Keratinocyte (primary cell): ENCODE results near the gene CCDC61. TPM values are rescaled to one million over a fixed set of nuclear protein-coding genes. Genes with fewer than 3 reads are reported as not detected.

Source experiments
- DNase-seq: peaks from one replicate; pipeline ENCODE4 v3.0.0-alpha.2; 2011; ENCODE audit warnings: low read depth, missing footprints, low spot score
- FAIRE-seq: peaks from 2 replicates; lab custom pipeline; 2011; peaks lifted over from hg19 to GRCh38; lab: Jason Lieb, UNC
- H2AFZ ChIP-seq: 2 replicates; pipeline ENCODE4 v1.6.0; 2012; ENCODE audit warnings: low read length, control low read depth, inconsistent platforms; ENCODE audit not compliant: control insufficient read depth
- H3K27ac ChIP-seq: 2 replicates; pipeline ENCODE4 v1.5.1; 2011; ENCODE audit warnings: low read length; ENCODE audit not compliant: control insufficient read depth, insufficient read depth
- H3K27me3 ChIP-seq: 3 replicates; pipeline ENCODE4 v1.6.0; 2011; ENCODE audit warnings: low read length; ENCODE audit not compliant: control insufficient read depth, insufficient read depth; ENCODE audit errors: extremely low read depth
- H3K36me3 ChIP-seq, 2 experiments: 2 replicates in 1 of 2; 3 replicates in 1 of 2; pipeline ENCODE4 v1.5.1; 2011; ENCODE audit warnings: low read length in 2 of 2, mild to moderate bottlenecking in 1 of 2; ENCODE audit not compliant: control insufficient read depth in 2 of 2, insufficient read depth in 2 of 2; ENCODE audit errors: extremely low read depth in 1 of 2
- H3K4me1 ChIP-seq: 3 replicates; pipeline ENCODE4 v1.5.1; 2011; ENCODE audit warnings: low read length; ENCODE audit not compliant: control insufficient read depth, insufficient read depth; ENCODE audit errors: extremely low read depth
- H3K4me2 ChIP-seq: 3 replicates; pipeline ENCODE4 v1.6.0; 2011; ENCODE audit warnings: low read depth, low read length; ENCODE audit not compliant: control insufficient read depth, insufficient read depth; ENCODE audit errors: extremely low read depth
- H3K4me3 ChIP-seq, 3 experiments: fragments of 200-600 bp in 1 of 3; sonication (generic) in 1 of 3; 2 replicates in 2 of 3; 3 replicates in 1 of 3; pipeline ENCODE4 v1.5.1; 2011 to 2016; ENCODE audit warnings: low read length in 3 of 3, mild to moderate bottlenecking in 3 of 3, control low read depth in 2 of 3, inconsistent platforms in 1 of 3, low read depth in 1 of 3, mixed read lengths in 1 of 3, mixed run types in 1 of 3, moderate library complexity in 1 of 3; ENCODE audit not compliant: control insufficient read depth in 2 of 3, insufficient read depth in 2 of 3; ENCODE audit errors: extremely low read depth in 1 of 3
- H3K79me2 ChIP-seq: 2 replicates; pipeline ENCODE4 v1.6.0; 2012; ENCODE audit warnings: low read length; ENCODE audit not compliant: control insufficient read depth, insufficient read depth
- H3K9ac ChIP-seq: 3 replicates; pipeline ENCODE4 v1.6.0; 2011; ENCODE audit warnings: low read length; ENCODE audit not compliant: control insufficient read depth, insufficient read depth; ENCODE audit errors: extremely low read depth
- H3K9me1 ChIP-seq: 3 replicates; pipeline ENCODE4 v1.6.0; 2011; ENCODE audit warnings: low read length; ENCODE audit not compliant: control insufficient read depth, insufficient read depth; ENCODE audit errors: extremely low read depth
- H3K9me3 ChIP-seq: 2 replicates; pipeline ENCODE4 v1.5.1; 2012; ENCODE audit warnings: low read depth, low read length; ENCODE audit not compliant: control insufficient read depth
- H4K20me1 ChIP-seq: 3 replicates; pipeline ENCODE4 v1.6.0; 2011; ENCODE audit warnings: low read length; ENCODE audit not compliant: control insufficient read depth, insufficient read depth; ENCODE audit errors: extremely low read depth
- CTCF ChIP-seq, 3 experiments: IDR thresholded peaks in 1 of 3; conservative IDR thresholded peaks in 1 of 3; optimal IDR thresholded peaks in 1 of 3; 2 replicates in 2 of 3; 3 replicates in 1 of 3; pipeline versions ENCODE3 to v1.5.1; 2011; ENCODE audit warnings: low read length in 3 of 3, mild to moderate bottlenecking in 3 of 3, moderate library complexity in 2 of 3, control low read depth in 1 of 3, inconsistent platforms in 1 of 3; ENCODE audit not compliant: insufficient read depth in 2 of 3; ENCODE audit errors: extremely low read depth in 1 of 3
- EZH2 ChIP-seq: IDR thresholded peaks from one replicate; pipeline ENCODE4 v1.6.1; 2012; ENCODE audit warnings: inconsistent platforms, mild to moderate bottlenecking, low read length, moderate library complexity
- dilution Hi-C: fragments of 300-500 bp; cut with MboI; formaldehyde crosslinking; loops from one replicate; pipeline ENCODE4 v1.7.0; 2020; ENCODE audit warnings: low sequenced_read_pairs; ENCODE audit not compliant: extremely low pct_ligation_motif_present
- polyA plus RNA-seq, 5 experiments: library from polyadenylated mRNA; depleted of rRNA in 3 of 5; stranded (reverse) in 3 of 5; stranded (forward) in 1 of 5; unstranded in 1 of 5; fragments of >200 nt; gene quantifications; 1 replicate in 1 of 5; 2 replicates in 3 of 5; 3 replicates in 1 of 5; pipeline versions ENCODE4 v1.2.1 to v1.2.3, GENCODE V29; 2011 to 2012; ENCODE audit warnings: missing spikeins in 2 of 5, low read depth in 1 of 5, low replicate concordance in 1 of 5

CCDC61 gene
- polyA plus RNA-seq, 1 donor (not counting 4 experiments of a cell fraction or from before 2014, with no cell fraction given): 5.8 TPM

GRCh38 chr19:46017095-46017429, 21.8 kb downstream of the CCDC61 start:
- H4K20me1 ChIP-seq: peaks cover 2% of the 10 kb centered on the region
- no peak overlapping the region for H3K4me2 ChIP-seq
- dilution Hi-C loops: no loop called here
- no peak overlapping the region for H3K27ac ChIP-seq
- FAIRE-seq: no peak
- no peak for DNase-seq
- no peak overlapping the region for H3K9ac ChIP-seq
- peaks cover 38% of the 10 kb centered on the region for H3K4me1 ChIP-seq
- H3K79me2 ChIP-seq: no peaks in the 10 kb centered on the region
- H3K36me3 ChIP-seq: peaks cover 0 to 4% of the 10 kb centered on the region in 2 experiments
- H3K4me3 ChIP-seq: no peak overlapping the region
- no peak overlapping the region for H2AFZ ChIP-seq
- H3K9me1 ChIP-seq: no peaks in the 10 kb centered on the region
- H3K27me3 ChIP-seq: peaks cover 5% of the 10 kb centered on the region
- H3K9me3 ChIP-seq: no peaks in the 10 kb centered on the region
- peak in 1 of 3 experiments; percentile 4 for TF ChIP-seq CTCF (optimal IDR thresholded peaks at IDR 0.05 in 1 of 3, IDR thresholded peaks at IDR 0.05 in 1 of 3, conservative IDR thresholded peaks at IDR 0.05 in 1 of 3; ENCODE audit: extremely low read depth in 1 of 3, insufficient read depth in 2 of 3, low read length in 3 of 3)
- TF ChIP-seq EZH2: no peak

- TF ChIP-seq CTCF (optimal IDR thresholded peaks at IDR 0.05 in 1 of 3, IDR thresholded peaks at IDR 0.05 in 1 of 3, conservative IDR thresholded peaks at IDR 0.05 in 1 of 3; ENCODE audit: extremely low read depth in 1 of 3, insufficient read depth in 2 of 3, low read length in 3 of 3): no peak
- TF ChIP-seq EZH2: no peak
- peaks cover 15% of the 10 kb centered on the region for H3K27me3 ChIP-seq
- no peak overlapping the region for H2AFZ ChIP-seq
- H3K9ac ChIP-seq: no peak overlapping the region
- peaks cover 0 to 4% of the 10 kb centered on the region in 2 experiments for H3K36me3 ChIP-seq
- DNase-seq: no peak
- no peak overlapping the region for H3K4me3 ChIP-seq
- no peaks in the 10 kb centered on the region for H3K9me3 ChIP-seq
- no peaks in the 10 kb centered on the region for H3K9me1 ChIP-seq
- H4K20me1 ChIP-seq: peaks cover 2% of the 10 kb centered on the region
- dilution Hi-C loops: no loop called here
- no peak overlapping the region for H3K4me2 ChIP-seq
- FAIRE-seq: no peak
- H3K27ac ChIP-seq: no peak overlapping the region
- peaks cover 39% of the 10 kb centered on the region for H3K4me1 ChIP-seq
- no peaks in the 10 kb centered on the region for H3K79me2 ChIP-seq
These were observed 22.8 kb downstream of the CCDC61 start for GRCh38 chr19:46017874-46018675.
